Transverse colon (tissue), 4 donors: ENCODE data around the gene PPP1CA. TPM values are rescaled to one million over a fixed set of nuclear protein-coding genes. Genes with fewer than 3 reads are reported as not detected.
"Not testable (repeated sequence)": the region's sequence is repeated elsewhere in the genome, so short reads cannot be mapped to it uniquely, and the experiment has no call there.

Experiments
- DNase-seq: peaks from one replicate; pipeline ENCODE4 v3.0.0-alpha.2; 2019
- H3K27ac ChIP-seq, 4 donors: fragments of 200-600 bp; sonication (generic); 2 replicates each; pipeline ENCODE4 v1.5.1; 2016 to 2018; ENCODE audit warnings: inconsistent platforms in 4 of 4
- H3K27me3 ChIP-seq: fragments of 200-600 bp; sonication (generic); 2 replicates; pipeline ENCODE4 v1.5.1; 2017; ENCODE audit warnings: inconsistent platforms
- H3K36me3 ChIP-seq, 4 donors: fragments of 200-600 bp; sonication (generic); 2 replicates each; pipeline ENCODE4 v1.5.1; 2017 to 2019; ENCODE audit warnings: inconsistent platforms in 4 of 4
- H3K4me1 ChIP-seq, 4 donors: fragments of 200-600 bp; sonication (generic); 2 replicates each; pipeline ENCODE4 v1.5.1; 2017 to 2020; ENCODE audit warnings: inconsistent platforms in 4 of 4
- H3K4me3 ChIP-seq, 4 donors: fragments of 200-600 bp; sonication (generic); 1 replicate in 1 of 4; 2 replicates in 3 of 4; pipeline versions ENCODE4 v1.5.1 to v1.6.1; 2017 to 2019; ENCODE audit warnings: inconsistent platforms in 4 of 4
- H3K9me3 ChIP-seq, 2 donors: fragments of 200-600 bp; sonication (generic); 2 replicates each; pipeline ENCODE4 v1.5.1; 2017 to 2019; ENCODE audit warnings: inconsistent platforms in 2 of 2
- EP300 ChIP-seq: sonication (generic); formaldehyde crosslinking; IDR thresholded peaks from one replicate; pipeline ENCODE4 v1.6.1; 2017; ENCODE audit warnings: antibody characterized with exemption, low read depth
- POLR2A ChIP-seq: fragments of 450-650 bp; IDR thresholded peaks from one replicate; pipeline ENCODE4 v1.6.1; 2016; ENCODE audit warnings: antibody characterized with exemption, mild to moderate bottlenecking, moderate library complexity
- POLR2AphosphoS5 ChIP-seq, 3 donors: sonication (generic); formaldehyde crosslinking; IDR thresholded peaks; one replicate each; pipeline ENCODE4 v1.6.1; 2016; ENCODE audit warnings: antibody characterized with exemption in 3 of 3
- WGBS, 2 donors: methylation state at CpG; one replicate each; pipeline ENCODE4 v1.1.5; 2018; ENCODE audit warnings: low coverage in 1 of 2; 5-methylcytosine and 5-hydroxymethylcytosine counted together
- in situ Hi-C, 4 donors: fragments of 200-750 bp; cut with MboI; loops; one replicate each; pipeline versions ENCODE4 v1.15.0 to v1.15.1; 2017; ENCODE audit warnings: low sequenced_read_pairs in 3 of 4, low pct_ligation_motif_present in 1 of 4, low pct_unique_long_range_greater_than_20kb in 1 of 4
- intact Hi-C: fragments of 100-400 bp; cut with DNase I; formaldehyde crosslinking; loops from one replicate; pipeline ENCODE4 v1.15.1; 2023; ENCODE audit warnings: low total_unique reads
- total RNA-seq, 4 donors: library from RNA; depleted of rRNA; stranded (reverse); fragments of >200 nt; gene quantifications; one replicate each; pipeline ENCODE4 v1.1.0, GENCODE V29; 2016
- TF ChIP-seq, protein P1 (sequence below), 5 experiments: fragments of 200-600 bp in 3 of 5; fragments of 450-650 bp in 2 of 5; sonication (generic) in 3 of 5; IDR thresholded peaks; 1 replicate in 2 of 5; 2 replicates in 3 of 5; pipeline ENCODE4 v1.5.1; 2016 to 2017; ENCODE audit warnings: antibody characterized with exemption in 5 of 5, inconsistent platforms in 3 of 5, mild to moderate bottlenecking in 2 of 5, moderate library complexity in 1 of 5

The PPP1CA gene
- total RNA-seq, 4 donors from 2014 or later: 83.0 to 251 (median 163) TPM

DNA sequence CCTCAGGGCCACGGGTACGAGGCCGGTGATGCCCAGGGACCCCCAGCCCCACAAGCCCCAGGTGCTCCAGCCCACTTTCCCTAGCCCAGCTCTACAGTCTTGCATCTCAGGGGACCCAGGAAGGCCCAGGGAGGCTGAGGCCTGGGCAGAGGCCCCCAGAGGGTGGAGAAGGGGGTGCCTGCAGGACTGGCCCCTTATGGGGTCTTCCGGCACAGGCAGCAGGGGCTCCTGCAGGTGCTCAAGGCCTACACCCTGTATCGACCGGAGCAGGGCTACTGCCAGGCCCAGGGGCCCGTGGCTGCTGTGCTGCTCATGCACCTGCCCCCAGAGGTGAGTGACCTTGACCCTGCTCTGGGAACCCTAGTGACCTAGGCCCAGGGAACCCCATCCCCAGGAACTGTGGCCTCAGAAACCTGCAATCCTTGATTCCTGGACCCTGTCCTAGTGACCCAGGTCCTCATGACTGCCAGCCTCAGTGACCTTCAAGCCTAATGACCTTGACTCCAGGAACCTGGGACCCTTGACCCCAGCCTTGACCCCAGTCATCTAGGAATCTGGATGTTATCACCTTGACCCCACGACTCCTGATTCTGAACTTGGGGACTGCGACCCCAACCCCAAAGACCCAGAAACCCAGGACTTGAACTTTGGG lies 4.2 kb upstream of the PPP1CA start:
- Histone ChIP-seq H3K27ac (peak overlapping the region in 2 of 4 donors; percentile 74 to 94), H3K36me3 (no peaks in the 10 kb centered on the region), H3K9me3 (no peaks in the 10 kb centered on the region), H3K4me1 (peaks cover 5 to 22% (median 14%) of the 10 kb centered on the region in 4 donors), H3K4me3 (no peak overlapping the region), H3K27me3 (peaks cover 7% of the 10 kb centered on the region)
- in situ Hi-C loops (no loop called here), intact Hi-C loops (no loop called here)
- WGBS, 2 donors: 60 to 80% methylated on average over 1 to 9 of the region's 9 CpGs
- TF ChIP-seq, protein P1, sequence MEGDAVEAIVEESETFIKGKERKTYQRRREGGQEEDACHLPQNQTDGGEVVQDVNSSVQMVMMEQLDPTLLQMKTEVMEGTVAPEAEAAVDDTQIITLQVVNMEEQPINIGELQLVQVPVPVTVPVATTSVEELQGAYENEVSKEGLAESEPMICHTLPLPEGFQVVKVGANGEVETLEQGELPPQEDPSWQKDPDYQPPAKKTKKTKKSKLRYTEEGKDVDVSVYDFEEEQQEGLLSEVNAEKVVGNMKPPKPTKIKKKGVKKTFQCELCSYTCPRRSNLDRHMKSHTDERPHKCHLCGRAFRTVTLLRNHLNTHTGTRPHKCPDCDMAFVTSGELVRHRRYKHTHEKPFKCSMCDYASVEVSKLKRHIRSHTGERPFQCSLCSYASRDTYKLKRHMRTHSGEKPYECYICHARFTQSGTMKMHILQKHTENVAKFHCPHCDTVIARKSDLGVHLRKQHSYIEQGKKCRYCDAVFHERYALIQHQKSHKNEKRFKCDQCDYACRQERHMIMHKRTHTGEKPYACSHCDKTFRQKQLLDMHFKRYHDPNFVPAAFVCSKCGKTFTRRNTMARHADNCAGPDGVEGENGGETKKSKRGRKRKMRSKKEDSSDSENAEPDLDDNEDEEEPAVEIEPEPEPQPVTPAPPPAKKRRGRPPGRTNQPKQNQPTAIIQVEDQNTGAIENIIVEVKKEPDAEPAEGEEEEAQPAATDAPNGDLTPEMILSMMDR (IDR thresholded peaks at IDR 0.05): no peak
- TF ChIP-seq EP300: no peak
- no peak for TF ChIP-seq POLR2AphosphoS5 (IDR thresholded peaks at IDR 0.05)
- no peak for TF ChIP-seq POLR2A
- DNase-seq: no peak

DNA sequence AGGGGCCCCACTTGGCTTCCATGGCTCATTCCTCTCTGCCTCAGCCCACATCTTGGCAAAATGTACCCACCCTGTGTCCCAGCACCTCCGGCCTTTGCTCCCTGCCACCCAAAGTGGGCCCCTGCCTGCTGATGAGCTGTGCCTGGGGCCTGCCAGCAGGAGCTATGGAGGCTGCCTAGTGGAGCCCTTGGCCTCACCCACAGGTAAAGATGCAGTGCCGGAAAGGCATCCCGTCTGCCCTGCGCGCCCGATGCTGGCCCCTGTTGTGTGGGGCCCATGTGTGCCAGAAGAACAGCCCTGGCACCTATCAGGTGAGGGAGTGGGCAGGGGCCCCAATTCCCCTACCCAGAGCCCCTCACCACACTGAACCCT lies 3.5 kb upstream of the PPP1CA start:
- peak overlapping the region in 2 of 4 donors; percentile 74 to 94 for H3K27ac ChIP-seq
- in situ Hi-C loops (no loop called here), intact Hi-C loops (no loop called here)
- no peaks in the 10 kb centered on the region for H3K36me3 ChIP-seq
- TF ChIP-seq, protein P1 (IDR thresholded peaks at IDR 0.05): no peak
- TF ChIP-seq EP300 (no peak), POLR2AphosphoS5 (IDR thresholded peaks at IDR 0.05) (no peak), POLR2A (no peak)
- peaks cover 10 to 27% (median 20%) of the 10 kb centered on the region in 4 donors for H3K4me1 ChIP-seq
- H3K9me3 ChIP-seq: no peaks in the 10 kb centered on the region
- H3K27me3 ChIP-seq: peaks cover 5% of the 10 kb centered on the region
- peak overlapping the region in 1 of 4 donors; percentile 39 for H3K4me3 ChIP-seq
- no peak for DNase-seq
- WGBS, 2 donors: 96% methylated on average over 6 of the region's 6 CpGs; no CpG with 5 or more reads in 1 of the 2 donors

DNA sequence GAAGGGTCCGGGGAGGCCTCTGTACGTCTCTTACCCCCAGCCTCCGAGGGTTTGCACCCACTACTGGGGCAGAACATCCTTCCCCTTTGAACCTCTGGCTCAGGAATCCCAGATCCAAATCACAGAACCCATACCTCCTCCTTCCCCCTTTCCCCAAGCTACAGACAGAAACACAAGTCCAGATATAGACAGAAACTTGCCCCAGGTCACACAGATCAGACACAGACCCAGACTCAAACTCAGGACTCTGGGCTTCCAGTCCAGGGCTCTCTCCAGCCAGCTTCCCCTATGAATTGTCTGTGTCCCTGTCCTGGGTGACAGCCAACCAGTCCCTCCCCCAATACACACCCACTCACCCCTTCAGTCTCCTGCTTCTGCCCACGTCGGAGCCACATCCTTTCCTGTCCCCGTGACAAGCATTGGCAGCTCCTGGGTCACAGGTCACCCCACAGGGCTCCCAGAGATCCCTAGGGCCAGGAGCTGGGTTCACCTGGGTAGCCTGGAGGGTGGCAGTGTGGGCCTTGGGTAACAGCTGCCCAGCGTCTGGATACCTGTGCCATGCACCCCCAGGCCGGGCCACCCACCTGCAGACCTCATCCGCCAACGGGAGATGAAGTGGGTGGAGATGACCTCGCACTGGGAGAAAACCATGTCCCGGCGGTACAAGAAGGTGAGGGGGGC lies 3.0 kb upstream of the PPP1CA start:
- intact Hi-C loops: loop anchor here (5.0 kb wide), 1 partner anchor 78 kb away; the partner anchor contains the start of gene AIP
- Histone ChIP-seq H3K27ac (peak overlapping the region; percentile 68 to 98 (median 84)), H3K4me1 (peaks cover 15 to 27% (median 23%) of the 10 kb centered on the region in 4 donors), H3K27me3 (peaks cover 4% of the 10 kb centered on the region), H3K36me3 (no peaks in the 10 kb centered on the region), H3K4me3 (peak overlapping the region in 2 of 4 donors; percentile 26 to 39), H3K9me3 (no peaks in the 10 kb centered on the region)
- TF ChIP-seq POLR2AphosphoS5 (IDR thresholded peaks at IDR 0.05) (no peak), POLR2A (no peak), EP300 (no peak)
- TF ChIP-seq, protein P1 (IDR thresholded peaks at IDR 0.05): no peak
- no peak for DNase-seq
- WGBS, 2 donors: 78% methylated on average over 13 of the region's 13 CpGs; no CpG with 5 or more reads in 1 of the 2 donors
- in situ Hi-C loops: no loop called here

DNA sequence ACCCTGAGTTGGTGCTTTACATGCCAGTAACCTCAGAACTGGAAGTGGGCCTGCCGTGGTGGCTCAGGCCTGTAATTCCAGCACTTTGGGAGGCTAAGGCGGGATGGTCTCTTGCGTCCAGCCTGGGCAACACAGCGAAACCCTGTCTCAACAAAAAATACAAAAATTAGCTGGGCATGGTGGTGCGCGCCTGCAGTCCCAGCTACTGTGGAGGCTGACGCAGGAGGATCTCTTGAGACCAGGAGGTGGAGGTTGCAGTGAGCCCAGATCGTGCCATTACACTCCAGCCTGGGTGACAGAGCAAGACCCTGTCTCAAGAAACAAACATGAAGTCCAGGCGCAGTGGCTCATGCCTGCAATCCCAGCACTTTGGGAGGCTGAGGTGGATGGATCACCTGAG lies 1.4 kb upstream of the PPP1CA start:
- Histone ChIP-seq H3K27ac (peak overlapping the region; percentile 74 to 98 (median 93)), H3K36me3 (peaks cover 0 to 15% (median 5%) of the 10 kb centered on the region in 4 donors), H3K4me1 (peaks cover 20 to 31% (median 26%) of the 10 kb centered on the region in 4 donors)
- H3K27me3 ChIP-seq, H3K9me3 ChIP-seq, H3K4me3 ChIP-seq, in situ Hi-C loops, DNase-seq: not testable (repeated sequence)
- 87 to 91% methylated on average over 8 to 9 of the region's 9 CpGs for WGBS, 2 donors
- intact Hi-C loops: loop anchor here (5.0 kb wide), 1 partner anchor 79 kb away; the partner anchor contains the start of gene AIP

DNA sequence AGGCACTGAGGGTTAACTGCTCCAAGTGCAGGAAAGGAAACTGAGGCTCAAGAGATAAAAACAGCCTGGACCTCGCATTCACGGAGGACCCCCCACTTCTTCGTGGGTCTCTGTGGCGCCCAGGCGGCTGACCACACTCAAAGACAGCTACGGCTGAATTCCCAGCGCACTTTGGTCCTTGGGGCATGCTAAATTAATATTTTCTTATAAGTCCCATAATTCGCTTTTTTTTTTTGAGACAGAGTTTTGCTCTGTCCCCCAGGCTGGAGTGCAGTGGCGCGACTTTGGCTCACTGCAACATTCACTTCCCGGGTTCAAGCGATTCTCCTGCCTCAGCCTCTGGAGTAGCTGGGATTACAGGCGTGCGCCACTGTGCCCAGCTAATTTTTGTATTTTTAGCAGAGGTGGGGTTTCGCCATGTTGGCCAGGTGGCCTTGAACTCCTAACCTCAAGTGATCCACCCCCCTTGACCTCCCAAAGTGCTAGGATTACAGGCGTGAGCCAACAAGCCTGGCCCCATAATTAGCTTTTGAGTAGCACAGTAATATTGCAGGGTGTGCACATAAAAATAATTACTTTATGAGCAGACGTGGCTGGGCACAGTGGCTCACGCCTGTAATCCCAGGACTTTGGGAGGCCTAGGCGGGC lies 658 bp upstream of the PPP1CA start:
- H3K27ac ChIP-seq: peak overlapping the region; percentile 90 to 98 (median 93)
- DNase-seq, H3K27me3 ChIP-seq, in situ Hi-C loops, H3K9me3 ChIP-seq: not testable (repeated sequence)
- peaks cover 20 to 36% (median 28%) of the 10 kb centered on the region in 4 donors for H3K4me1 ChIP-seq
- H3K36me3 ChIP-seq: peaks cover 0 to 22% (median 9%) of the 10 kb centered on the region in 4 donors
- intact Hi-C loops: loop anchor here (5.0 kb wide), 1 partner anchor 80 kb away; the partner anchor contains the start of gene AIP
- WGBS, 2 donors: 30 to 40% methylated on average over 12 to 19 of the region's 19 CpGs
- peak overlapping the region in 3 of 4 donors; percentile 22 to 94 (median 89) for H3K4me3 ChIP-seq
